ENCODE results near the gene TSSC4.

The TSSC4 gene

DNA sequence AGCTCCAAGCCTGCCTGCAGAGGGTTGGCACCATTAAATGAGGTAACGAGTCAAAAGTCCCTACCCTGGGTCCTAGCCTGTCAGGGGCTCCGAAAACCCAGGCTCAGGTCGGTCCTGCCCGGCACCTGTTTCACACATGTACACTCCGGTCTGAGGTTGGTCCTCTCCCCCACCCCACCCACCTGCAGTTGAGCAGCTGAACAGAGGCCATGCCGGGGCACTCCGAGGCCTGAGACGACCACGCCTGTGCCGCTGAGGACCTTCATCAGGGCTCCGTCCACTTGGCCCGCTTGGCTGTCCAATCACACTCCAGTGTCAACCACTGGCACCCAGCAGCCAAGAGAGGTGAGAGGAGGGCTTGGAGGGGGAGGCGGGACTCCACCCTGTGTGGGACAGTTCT is 1.6 kb downstream of the TSSC4 start:
- DNase-seq = no peak

DNA sequence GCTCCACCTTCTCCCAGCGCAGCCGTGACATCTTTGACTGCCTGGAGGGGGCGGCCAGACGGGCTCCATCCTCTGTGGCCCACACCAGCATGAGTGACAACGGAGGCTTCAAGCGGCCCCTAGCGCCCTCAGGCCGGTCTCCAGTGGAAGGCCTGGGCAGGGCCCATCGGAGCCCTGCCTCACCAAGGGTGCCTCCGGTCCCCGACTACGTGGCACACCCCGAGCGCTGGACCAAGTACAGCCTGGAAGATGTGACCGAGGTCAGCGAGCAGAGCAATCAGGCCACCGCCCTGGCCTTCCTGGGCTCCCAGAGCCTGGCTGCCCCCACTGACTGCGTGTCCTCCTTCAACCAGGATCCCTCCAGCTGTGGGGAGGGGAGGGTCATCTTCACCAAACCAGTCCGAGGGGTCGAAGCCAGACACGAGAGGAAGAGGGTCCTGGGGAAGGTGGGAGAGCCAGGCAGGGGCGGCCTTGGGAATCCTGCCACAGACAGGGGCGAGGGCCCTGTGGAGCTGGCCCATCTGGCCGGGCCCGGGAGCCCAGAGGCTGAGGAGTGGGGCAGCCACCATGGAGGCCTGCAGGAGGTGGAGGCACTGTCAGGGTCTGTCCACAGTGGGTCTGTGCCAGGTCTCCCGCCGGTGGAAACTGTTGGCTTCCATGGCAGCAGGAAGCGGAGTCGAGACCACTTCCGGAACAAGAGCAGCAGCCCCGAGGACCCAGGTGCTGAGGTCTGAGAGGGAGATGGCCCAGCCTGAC is 2.5 kb downstream of the TSSC4 start:
- DNase-seq = no peak

DNA sequence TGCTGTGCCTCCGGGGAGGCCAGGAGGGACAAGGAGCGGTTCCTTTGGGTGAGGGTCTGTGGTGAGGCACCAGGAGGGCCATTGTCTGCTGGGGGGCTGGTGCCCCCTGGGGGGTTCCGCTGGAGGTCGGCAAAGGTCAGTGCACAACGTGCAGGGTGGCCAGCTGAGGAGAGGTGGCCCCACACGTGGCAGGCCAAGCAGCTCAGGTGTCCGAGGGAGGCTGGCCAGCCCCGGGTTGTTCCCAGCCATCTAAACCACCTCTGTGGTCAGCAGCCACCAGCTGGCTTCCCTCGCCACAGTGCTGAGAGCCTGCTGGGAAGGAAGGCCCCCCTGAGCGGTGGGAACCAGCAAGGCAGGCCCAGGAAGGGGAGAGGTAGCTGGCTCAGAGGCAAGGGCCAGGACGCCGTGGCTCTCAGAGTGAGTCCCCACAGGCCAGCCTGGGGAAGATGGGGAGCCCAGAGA is 4.2 kb downstream of the TSSC4 start:
- DNase-seq = no peak

DNA sequence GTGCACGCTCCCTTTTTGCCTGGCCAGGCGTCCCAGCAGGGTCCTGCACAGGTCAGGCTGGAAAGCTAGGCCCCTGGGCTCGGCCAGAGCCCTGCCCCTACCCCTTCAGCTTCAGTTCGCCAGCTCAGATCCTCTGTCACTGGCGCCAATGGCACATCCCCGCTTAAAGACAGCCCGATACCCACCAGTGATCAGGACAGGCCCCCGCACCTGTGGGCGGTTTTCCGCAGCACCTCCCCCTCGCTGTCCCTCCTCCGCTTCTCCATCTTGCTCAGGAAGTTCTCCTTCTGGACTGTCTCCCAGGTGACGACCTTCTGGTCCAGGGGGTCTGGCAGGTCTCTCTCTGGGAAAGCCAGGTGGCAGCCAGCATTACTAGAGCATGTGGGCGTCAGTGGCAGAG is 5.9 kb downstream of the TSSC4 start:
- no peak for DNase-seq

DNA sequence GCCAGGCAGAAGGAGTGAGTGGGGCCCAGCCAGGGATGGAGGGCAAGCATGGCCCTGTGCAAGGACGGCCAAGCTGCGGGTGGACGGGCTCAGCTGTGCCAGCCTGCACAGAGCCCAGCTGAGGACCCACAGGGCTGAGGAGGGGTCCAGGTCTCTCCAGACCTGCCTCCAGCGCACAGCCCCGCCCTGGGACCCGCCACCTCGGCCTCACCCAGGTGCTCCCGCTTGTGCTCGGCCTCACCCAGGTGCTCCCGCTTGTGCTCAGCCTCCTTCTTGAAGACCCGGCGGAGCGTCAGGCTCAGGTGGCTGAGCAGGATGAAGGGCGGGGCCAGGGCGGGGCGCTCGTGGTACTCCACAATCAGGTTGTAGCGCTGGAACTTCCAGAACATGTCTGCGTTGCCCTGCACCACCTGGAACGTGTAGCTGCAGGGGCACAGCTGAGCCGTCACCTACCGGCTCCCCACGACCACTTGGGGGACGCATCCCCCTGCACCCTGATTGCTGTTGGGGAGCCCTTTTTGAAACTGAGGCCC is 6.4 kb downstream of the TSSC4 start:
- DNase-seq = no peak

DNA sequence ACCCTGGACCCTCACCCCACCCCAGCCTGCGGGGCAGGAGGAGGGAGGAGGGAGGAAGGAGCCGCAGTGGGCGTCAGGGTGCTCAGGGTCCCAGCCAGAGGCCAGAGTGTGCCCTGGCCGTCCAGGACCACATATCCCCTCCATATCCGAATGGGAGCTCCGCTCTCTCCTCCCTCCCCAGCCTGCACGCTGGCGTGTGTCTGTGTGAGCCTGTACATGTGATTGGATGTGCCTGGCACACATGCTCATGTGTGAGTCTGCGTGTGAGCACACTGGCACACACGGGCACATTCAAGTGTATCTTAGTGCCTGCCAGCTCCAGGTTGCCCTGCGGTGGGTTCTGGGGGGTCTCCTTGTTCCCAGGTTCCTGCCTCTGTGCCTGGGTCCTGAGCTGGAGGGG is 8.1 kb downstream of the TSSC4 start:
- no peak for DNase-seq

DNA sequence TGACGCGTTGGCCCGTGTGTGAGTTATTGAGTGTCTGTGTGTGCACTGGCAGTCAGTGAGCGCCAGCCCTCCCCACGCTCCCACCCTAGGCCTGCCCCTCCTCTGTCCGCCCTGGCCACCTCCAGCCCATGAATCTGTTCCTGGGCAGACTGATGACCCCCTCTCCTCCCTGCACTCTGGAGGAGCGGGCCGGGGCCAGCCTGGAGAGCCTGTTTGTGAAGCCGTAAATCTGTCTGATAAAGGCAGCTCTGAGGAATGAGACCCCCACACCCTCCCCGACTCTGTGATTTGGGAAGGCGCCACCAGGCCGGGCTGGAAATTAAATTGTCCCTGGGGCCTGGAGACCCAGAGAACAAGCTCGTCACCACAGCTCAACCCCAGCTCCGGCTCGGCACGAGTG is 8.6 kb downstream of the TSSC4 start:
- DNase-seq = no peak

DNA sequence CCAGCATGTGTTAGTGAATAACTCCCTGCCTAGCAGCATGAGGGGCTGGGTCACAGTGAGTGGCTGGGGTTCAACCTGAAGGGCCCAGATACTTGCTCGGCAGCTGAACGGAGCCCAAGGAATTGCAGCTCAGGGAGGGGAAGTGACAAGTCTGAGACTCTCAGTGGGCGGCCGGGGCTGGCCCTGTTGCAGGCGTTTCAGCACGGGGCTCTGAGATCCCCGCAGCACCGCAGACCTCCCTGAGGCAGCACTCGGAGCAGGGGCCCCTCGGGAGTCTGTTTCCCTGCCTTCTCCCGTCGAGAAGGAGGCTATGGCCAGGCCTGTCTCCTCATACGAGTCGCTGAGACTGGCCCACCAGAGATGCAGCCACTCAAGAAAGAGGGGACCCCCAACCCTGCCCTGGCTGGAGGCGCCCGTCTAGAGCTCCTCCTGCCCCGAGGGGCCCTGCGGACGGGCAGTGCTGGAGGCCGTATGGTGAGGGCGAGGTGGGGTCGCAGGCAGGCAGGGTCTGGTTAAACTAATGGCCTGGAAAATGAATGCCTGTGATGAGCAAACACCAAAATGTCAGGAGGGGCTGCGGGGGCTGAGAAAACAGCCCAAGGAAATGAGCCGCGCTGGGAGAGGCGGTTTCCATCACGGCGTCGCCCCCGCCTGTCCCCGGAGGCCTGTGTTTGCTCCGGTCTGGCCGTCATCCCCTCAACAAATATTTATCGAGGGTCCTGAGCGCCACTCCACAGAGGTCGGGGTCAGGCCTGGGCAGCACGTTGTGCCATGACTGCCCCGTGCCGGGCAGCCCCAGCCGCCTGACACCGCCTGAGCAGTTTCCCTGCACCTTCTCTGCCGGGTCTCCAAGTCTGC is 9.3 kb downstream of the TSSC4 start:
- peak; percentile 38 for DNase-seq

DNA sequence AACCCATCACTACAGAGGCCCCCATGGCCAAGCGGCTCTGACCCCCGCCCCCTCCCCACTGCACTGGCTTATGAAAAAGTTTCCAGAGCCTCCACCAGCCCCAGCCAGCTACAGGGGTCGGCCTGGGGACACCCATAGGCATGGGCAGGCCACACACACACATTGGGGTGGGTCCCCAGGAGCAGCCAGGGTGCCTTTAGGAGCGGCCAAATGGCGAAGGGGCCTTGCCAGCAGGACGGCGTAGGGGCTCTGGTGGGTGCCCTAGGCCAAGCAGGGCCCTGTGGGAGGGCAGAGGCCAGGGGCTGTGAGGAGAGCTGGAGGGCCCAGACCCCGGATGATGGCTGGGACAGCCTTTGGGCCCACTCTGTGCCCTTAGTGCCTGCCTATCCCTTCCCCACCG is 10.1 kb downstream of the TSSC4 start:
- no peak for DNase-seq

DNA sequence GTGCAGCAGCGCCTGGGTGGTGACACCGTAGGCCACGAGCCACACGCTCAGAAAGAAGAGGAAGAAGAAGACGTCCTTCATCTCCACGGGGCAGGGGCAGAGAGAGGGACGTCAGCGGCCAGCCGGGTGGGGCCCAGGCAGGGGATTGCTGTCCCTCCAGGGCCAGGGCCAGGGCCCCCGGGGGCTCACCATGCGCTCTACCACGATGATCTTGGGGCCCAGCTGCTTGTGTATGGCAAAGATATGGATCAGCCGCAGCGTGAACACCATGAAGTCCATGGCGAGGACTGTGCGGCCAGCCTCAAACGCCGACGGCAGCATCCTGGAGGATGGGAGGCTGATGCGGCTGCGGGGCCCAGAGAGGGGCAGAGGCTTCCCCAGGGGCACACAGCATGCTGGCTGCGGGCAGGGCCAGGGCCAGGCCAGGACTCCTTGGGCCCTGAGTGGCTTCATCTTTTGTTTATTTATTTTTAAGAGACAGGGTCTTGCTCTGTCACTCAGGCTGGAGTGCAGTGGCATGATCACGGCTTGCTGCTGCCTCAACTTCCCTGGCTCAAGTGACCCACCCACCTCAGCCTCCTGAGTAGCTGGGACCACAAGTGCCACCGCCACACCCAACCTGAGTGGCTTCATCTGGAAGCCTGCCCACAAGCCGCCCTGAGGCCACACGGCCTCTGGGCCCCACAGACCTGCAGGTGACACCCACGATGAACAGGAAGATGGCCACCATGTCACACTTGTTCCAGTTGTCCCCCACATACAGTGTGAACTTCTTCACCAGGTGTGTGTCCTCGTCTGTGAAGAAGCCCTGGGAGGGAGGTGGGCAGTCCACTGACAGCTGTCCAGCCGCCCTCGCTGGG is 11.1 kb downstream of the TSSC4 start:
- DNase-seq = no peak

DNA sequence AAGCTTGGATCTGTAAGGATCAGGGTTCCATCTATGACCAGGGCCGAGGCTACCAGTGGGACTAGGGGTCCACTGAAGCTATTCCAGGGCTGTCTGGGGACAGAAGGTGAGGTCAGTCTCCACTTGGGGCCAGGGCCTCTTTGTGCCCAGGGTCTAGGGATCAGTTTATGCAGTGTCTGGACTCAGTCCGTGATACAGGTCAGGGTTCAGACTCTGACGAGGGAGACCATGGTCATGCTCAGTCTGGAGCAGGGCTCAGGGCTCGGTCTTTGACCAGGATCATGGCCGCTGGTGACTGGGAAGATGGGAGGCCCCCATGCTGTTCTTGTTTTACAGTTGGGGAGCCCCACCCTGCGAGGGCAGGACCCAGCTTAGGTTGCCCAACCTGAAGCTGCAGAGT is 11.8 kb downstream of the TSSC4 start:
- no peak for DNase-seq

DNA sequence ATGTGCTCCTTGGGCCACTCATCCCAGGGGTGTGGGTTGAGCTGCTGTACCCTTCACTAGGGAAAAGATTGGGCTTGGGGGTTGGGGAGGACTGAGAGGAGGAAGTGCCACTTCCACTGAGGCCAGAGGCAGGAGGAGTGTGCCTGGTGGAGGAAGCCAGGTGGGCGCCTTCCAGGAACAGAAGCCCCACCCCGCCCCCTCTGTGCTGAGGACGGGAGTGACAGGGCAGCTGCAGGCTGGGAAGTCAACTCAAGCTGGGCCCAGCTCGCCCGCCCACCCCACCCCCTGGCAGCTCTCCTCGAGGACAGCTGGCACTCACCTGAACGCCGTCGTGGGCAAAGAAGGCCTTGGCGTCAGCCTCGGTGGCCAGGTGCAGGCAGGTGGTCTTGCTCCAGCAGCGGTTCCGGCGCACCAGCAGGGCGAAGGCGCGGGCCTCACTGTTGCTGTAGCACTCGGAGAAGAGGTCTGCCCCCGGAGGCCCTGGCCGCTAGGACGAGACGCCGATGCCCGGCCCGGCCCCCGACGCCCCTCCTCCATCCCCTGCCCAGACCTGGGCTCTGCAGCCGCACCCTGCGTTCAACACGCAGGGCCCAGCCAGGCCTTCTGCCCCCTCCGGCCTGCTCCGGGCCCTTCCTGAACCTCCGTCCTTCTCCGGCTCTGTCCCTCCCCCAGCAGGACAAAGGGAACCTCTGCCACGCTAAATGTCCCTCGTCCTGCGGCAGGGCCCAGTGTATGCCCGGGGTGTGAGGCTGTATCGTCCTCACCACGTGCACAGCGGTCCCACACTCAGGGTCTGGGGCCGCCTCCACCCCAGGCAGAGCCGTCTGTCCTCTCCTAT is 13.4 kb downstream of the TSSC4 start:
- no peak for DNase-seq

DNA sequence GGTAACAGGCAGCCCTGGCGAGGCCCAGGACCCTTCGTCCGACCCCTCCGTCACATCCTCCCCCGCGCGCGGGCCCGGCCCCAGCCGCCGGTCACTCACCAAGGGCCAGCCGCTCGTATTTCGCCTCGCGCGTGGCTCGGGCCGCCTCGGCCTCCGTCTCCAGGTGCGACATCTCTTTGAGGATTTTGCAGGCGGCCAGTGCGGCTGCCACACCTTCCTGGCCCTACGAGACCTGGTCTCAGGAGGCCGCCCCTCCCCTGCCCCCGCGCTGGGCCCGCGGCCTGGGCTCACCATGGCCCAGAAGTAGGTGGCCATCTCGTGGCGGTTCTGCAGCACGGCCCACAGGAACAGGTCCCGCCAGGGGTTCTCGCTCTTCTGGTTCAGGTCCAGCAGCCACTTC is 14.1 kb downstream of the TSSC4 start:
- DNase-seq = no peak

DNA sequence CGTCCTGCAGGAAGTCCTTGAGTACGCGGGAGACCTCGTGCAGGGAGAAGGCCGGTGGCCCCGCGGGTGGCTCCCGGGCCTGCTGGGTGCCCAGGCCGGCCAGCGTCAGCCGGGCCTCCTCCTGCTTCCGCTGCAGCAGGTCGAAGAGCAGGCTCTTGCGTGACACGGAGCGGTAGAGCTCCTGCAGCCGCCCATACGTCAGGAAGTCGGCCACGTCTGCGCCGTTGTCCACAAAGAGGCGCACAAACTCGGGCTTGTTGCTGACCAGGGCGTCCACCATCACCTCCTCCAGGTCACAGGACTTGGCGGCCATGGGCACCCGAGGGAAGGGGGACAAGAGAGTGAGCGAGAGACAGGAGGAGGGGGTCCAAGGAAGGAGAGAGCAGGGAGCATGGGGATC is 14.6 kb downstream of the TSSC4 start:
- no peak for DNase-seq

DNA sequence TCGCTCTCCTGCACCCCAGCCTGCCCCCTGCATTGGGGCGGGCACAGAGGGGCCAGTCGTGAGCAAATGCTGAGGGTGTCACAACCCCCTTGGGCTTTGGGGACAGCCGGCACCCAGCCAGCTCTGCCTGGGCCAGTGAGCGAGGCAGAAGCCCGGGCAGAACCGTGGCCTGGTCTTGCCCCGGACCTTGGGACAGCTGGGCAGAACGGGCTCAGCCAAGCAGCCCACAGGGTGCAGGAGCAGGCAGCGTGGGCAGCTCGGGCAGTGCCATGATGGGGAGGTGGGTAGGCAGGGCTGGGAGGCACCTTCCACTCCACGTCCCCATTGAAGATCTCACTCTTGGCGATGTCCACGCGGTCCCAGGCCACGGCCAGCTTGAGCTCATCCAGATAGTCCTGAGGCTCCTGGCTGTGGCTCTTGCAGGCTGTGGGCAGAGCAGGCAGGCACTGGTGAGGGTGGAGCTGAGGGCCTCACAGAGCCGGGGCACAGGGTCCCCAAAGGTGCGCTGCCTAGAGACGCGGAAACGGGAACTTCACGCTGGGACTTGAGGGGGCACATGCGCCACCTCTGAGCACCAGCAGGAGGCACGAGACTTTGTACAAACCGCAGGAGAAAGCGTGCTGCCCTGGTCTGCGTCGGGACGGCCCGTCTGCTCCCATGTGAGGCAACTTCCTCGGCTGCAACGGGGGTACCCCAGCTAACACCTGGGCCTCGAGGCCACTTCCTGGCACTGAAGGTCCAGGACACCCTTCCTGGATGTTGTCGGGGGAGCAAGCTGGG is 15.2 kb downstream of the TSSC4 start:
- DNase-seq = no peak

DNA sequence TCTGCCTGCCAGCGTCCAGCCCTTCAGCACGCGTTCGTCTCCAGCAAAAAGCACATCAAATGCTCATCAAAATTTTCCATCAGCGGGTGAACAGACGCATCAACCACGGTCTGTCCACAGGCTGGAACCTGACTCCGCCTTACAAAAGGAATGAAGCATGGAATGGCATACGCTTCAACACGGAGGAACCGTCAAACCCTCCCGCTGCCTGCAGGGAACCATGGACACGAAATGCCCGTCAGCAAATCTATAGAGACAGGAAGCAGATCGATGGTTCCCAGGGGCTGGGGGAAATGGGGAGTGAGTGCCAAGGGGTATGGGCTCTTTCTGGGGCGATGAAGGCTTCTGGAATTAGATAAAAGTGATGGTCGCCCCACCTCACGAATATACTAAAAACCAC is 16.2 kb downstream of the TSSC4 start:
- no peak for DNase-seq

DNA sequence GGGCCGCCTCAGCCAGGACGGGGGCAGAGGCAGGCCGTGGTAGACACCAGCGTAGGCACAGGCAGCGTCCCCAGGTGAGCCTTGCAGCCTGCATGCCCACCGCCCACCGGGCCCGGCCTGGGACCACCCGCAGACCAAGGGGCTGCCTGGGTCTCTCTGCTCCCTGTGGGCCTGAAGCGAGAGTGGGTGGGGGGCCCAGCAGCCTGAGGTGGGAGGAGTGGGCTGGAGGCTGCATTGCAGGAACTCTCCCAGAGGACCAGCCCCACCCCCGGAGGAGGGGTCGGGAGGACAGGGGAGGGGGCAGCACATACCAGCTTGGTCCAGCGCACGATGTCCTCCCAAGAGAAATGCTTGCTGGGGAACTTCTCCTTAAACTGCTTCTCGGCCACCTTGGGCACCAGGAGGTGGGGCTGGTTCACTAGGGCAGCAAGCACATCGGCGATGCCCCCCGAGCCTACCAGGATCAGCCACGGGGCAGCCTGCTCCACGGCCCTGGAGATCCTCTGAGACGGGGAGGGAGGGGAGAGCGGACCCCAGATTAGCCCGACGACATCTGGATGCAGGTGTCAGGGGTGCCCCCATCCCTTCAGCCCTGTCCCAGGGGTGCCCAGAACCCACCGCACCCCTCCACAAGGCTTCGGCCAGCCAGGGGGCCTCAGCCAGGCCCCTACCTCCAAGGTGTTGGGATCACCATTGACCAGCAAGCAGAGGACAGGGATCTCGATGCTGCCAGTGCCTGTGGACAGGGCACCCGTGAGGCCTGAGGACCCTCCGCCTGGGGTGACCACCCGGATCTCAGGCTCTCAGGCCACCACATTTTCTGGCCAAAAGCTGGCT is 17.5 kb downstream of the TSSC4 start:
- no peak for DNase-seq

DNA sequence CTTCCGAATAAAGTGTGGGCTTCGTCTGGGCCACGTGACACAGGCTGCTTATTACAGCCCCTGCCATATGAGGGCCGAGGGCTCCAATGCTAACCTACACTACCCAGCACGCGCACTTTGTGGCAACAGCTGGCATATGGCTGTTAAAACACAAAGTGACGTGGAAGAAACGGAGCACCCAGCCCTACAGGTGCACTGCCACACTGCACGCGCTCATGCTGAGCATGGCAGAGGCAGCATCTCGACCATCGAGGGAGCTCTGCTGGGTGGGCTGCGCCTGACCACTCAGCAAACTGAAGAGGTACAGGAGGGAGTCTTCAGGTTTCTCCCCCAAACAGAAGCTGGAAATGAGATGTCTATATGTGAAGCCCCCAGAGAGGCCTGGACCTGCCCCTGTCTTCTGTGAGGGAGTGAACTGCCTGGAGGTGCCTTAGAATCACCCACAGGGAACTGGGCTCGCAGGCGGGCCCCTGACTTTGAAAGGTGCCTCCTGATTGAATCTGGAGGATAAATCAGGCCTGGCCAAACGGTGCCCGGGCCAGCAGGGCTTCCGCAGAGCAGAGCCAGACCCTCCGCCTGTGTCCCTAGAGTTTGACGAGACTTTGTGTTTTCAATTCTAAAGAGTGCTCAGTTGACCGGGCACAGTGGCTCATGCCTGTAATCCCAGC is 18.3 kb downstream of the TSSC4 start:
- DNase-seq = no peak

DNA sequence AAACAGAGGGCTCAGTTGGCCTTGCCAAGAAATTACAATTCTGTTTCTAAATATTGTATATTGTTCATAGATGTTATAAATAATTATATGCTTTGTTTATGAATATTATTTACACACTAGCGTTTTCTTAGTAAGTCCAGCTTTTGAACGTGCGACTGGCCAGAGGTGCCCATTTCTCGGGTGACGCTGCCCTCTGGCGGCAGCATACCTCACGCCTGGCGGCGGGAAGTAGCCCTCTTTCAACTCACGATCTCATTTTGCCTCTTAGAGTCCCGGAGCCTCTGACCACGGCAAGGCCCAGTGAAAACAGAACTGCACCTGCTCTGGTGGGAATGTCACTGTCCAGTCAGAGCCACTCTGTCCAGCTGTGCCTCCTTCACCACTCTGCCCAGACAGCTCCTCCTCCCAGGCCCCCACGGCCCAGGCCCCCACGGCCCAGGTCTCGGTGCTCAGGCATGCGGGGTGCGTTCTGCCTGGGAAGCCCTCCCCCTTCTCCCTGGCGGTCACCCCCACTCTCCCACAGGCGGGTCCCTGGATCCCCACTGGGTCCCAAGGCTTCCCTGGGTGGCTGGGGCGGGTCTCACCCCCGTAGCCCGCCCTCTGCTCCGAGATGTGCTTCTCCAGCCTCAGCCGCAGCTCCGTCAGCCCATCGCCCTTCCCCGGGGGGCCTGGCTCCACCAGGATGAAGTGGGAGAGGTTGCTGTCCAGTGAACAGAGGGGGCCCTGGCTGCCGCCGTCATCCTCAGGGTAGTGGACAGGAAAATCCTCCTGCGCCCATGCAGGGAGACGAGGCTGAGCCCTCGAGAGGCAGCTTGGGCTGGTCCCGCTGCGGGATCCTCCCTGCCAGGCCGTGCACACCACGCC is 19.3 kb downstream of the TSSC4 start:
- DNase-seq = peak; percentile 81
